ENCODE results near the gene RIOX2. TPM values are rescaled to one million over a fixed set of nuclear protein-coding genes. Genes with fewer than 3 reads are reported as not detected.

RIOX2 gene
- total RNA-seq, 2 experiments from 2014 or later, result 47.9 to 82.1 TPM

DNA sequence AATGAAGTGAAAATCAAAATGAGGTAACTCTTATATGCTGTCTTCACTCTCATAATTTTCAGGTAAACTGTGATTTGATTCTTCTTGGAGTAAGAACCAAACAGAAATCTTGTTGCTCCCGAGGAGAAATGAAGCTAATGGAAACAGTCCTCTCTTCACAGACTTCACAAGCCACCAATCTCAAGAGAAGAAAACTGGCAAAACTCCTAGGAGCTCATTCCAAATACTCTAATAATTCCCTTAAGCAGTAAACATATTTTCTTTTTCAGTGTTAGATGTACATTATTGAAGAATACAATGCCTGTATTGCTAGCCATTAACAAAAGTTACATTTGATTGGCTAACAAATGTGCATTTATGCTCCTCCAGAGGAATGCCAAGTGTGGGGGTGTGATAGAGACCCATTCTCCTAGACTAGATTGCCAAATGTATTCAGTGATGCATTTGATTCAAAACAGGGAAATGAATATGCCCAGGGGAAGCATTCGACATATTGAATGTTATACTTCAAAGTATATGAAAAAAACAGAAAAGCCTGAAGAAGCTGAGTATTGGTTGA lies 11.8 kb upstream of the RIOX2 start:
- ATAC-seq, result no peak
- Mint-ChIP-seq H3K27ac (no peak overlapping the region), H3K36me3 (peaks cover 28% of the 10 kb centered on the region), H3K4me3 (no peak overlapping the region), H3K4me1 (peaks cover 45% of the 10 kb centered on the region), H3K9me3 (ENCODE audit: low read depth) (peaks cover 5% of the 10 kb centered on the region), H3K27me3 (peaks cover 3% of the 10 kb centered on the region)
- CTCF ChIA-PET, result interaction anchor here (1.3 to 1.4 kb wide), 2 partner anchors 13 to 163 kb away, joined by 3 to 5 read pairs; no protein-coding TSS in a partner anchor
- no peak for DNase-seq

DNA sequence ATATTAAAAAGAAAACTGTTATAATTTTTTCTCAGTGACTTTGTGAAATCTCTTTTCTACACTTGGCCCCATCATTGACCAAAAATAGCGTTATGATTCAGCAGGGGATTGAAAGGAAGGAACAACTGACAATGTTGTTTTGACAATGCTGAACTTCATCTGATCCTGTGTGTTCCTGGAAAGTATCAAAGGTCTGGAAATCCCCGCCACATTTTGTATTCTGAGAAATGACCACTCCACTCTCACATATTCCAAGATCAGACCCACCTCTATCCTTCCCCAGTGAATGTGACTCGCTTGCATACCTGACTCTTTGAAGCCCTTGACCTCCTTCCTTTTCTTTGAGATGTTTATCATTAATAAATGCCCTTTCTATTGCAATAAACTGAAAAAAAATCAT lies 9.7 kb upstream of the RIOX2 start:
- DNase-seq, result peak; percentile 53
- CTCF ChIA-PET, result no interaction called here
- peaks cover 17% of the 10 kb centered on the region for H3K36me3 Mint-ChIP-seq
- H3K27me3 Mint-ChIP-seq, result peaks cover 3% of the 10 kb centered on the region
- peak overlapping the region; percentile 81 for H3K27ac Mint-ChIP-seq
- H3K4me3 Mint-ChIP-seq, result peak overlapping the region; percentile 10
- H3K4me1 Mint-ChIP-seq, result peaks cover 49% of the 10 kb centered on the region
- ATAC-seq, result peak; percentile 79
- no peaks in the 10 kb centered on the region for H3K9me3 Mint-ChIP-seq (ENCODE audit: low read depth)

DNA sequence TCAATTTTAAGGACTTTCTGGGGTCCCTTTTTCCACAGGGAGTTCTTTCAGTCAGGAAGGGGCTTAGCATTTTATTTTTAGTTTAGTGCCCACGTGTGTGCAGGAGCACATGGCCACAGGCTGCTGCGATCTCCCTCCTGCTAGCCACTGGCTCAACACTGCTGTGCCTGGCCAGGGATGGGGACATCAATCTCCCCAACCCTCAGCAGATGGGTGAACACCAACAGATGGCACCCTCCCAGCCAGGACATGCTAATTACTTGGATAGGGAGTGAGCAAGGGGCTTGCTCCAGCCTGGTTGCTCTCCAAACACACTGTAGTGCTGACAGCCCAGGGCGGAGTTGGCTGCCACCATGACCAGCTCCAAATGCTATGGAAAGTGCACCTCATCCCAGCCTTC lies 7.4 kb upstream of the RIOX2 start:
- peaks cover 66% of the 10 kb centered on the region for H3K4me1 Mint-ChIP-seq
- CTCF ChIA-PET, result no interaction called here
- no peak overlapping the region for H3K4me3 Mint-ChIP-seq
- H3K36me3 Mint-ChIP-seq, result peaks cover 11% of the 10 kb centered on the region
- no peak for DNase-seq
- H3K9me3 Mint-ChIP-seq (ENCODE audit: low read depth), result no peaks in the 10 kb centered on the region
- no peak for ATAC-seq
- no peaks in the 10 kb centered on the region for H3K27me3 Mint-ChIP-seq
- H3K27ac Mint-ChIP-seq, result no peak overlapping the region

DNA sequence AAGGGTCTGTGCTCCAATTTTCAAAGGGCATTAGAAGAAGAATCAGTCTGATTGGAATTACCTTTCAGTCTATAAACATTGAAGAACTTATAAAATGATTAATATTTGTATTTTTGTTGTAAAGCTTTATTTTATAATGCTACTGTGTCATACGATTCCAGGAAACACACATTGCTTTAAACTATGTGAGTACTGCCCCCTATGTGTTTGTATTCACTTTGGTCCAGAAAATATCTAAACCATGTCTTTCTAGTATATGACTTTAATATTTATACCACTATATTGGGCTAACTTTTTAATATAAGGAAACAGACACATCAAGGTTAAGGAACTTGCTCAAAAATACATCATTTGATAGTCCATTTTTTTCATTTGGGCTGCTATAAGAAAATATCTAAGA lies 3.2 kb upstream of the RIOX2 start:
- Mint-ChIP-seq H3K36me3 (peaks cover 9% of the 10 kb centered on the region), H3K4me1 (peaks cover 70% of the 10 kb centered on the region), H3K9me3 (ENCODE audit: low read depth) (no peaks in the 10 kb centered on the region), H3K27ac (peak overlapping the region; percentile 80), H3K27me3 (no peaks in the 10 kb centered on the region), H3K4me3 (no peak overlapping the region)
- ATAC-seq (no peak), DNase-seq (no peak)
- CTCF ChIA-PET, result interaction anchor here (1.0 to 1.5 kb wide), 2 partner anchors 47 to 155 kb away, joined by 3 read pairs; no protein-coding TSS in a partner anchor

DNA sequence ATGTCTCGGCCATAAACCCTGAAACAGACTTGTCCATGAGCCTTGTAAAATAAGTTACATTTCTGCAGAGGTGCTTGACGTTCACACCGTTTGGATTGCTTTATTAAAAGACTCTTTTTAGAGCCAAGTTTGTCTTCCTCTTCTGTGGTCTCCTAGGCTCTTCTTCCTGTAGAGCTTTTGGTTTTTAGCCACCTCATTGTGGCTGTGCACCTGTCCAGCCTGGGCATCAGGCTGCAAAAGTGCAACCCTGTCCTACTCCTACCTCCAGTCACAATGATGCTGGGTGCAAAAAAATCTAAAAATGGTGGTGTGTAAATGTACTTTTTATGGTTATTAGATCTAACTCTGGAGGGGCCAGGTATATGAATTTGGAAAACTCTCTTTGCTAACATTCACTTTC lies 2.8 kb upstream of the RIOX2 start:
- CTCF ChIA-PET, result interaction anchor here (1.0 to 1.5 kb wide), 2 partner anchors 47 to 155 kb away, joined by 3 read pairs; no protein-coding TSS in a partner anchor
- Mint-ChIP-seq H3K9me3 (ENCODE audit: low read depth) (no peaks in the 10 kb centered on the region), H3K36me3 (peaks cover 8% of the 10 kb centered on the region), H3K4me3 (peak overlapping the region; percentile 31), H3K27ac (peak overlapping the region; percentile 80), H3K4me1 (peaks cover 70% of the 10 kb centered on the region), H3K27me3 (no peaks in the 10 kb centered on the region)
- DNase-seq (no peak), ATAC-seq (no peak)

DNA sequence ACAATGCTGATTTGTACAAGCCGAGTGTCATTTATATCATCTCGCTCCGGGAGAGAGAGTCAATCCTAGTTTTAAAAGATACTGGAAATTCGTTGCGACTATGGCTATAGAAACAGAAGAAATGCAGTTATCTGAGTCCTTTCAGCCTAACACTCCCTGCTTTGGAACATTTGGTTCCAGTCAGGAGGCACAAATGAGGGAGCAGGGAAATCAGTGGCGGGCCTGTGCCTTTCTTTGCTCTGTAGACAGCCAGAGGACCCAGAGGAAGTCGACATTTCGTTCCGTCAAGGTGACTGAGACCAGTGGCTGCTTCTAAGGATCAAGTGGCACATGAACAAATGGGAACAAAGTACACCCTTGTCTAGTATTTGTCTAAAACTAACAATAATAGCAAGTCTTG lies 745 bp upstream of the RIOX2 start:
- Mint-ChIP-seq H3K4me3 (peak overlapping the region; percentile 68), H3K27me3 (no peaks in the 10 kb centered on the region), H3K27ac (peak overlapping the region; percentile 65), H3K36me3 (peaks cover 11% of the 10 kb centered on the region), H3K4me1 (peaks cover 79% of the 10 kb centered on the region), H3K9me3 (ENCODE audit: low read depth) (no peaks in the 10 kb centered on the region)
- CTCF ChIA-PET, result no interaction called here
- DNase-seq (no peak), ATAC-seq (no peak)

DNA sequence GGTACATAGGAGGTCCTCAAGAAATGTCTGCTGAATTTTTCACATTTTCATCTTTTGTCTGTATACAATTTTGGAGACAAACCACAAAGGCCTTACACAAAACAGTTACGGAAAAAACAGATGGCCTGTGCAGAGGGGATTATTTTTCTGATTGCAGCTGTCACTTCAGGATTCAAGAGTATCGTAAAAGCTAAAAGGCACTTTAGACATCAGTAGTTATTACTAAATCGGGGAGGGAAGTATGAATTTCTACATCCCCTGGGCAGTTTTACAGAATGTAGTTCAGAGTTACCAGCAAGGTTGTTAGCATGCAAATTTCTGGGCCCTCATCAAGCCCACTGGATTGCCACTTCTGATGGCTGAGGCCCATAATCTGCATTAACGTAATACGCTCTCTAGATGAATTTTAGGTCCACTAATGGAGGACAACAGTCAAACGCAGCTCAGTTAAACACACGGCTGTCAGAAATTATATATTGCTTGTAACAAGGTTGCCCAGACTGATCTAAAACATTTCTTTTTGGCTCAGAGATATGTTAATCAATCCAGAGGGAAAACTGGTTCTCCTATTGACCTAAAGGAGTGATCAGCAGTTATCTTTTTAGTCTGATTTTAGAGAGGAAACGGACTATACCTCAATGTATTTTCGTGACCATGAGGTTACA lies 1.1 kb downstream of the RIOX2 start:
- peaks cover 89% of the 10 kb centered on the region for H3K4me1 Mint-ChIP-seq
- H3K36me3 Mint-ChIP-seq, result peaks cover 24% of the 10 kb centered on the region
- H3K9me3 Mint-ChIP-seq (ENCODE audit: low read depth), result no peaks in the 10 kb centered on the region
- H3K4me3 Mint-ChIP-seq, result peak overlapping the region; percentile 96
- DNase-seq (no peak), ATAC-seq (no peak)
- H3K27me3 Mint-ChIP-seq, result no peaks in the 10 kb centered on the region
- peak overlapping the region; percentile 91 for H3K27ac Mint-ChIP-seq
- CTCF ChIA-PET, result interaction anchor here (0.7 to 2.1 kb wide), 8 partner anchors 13 to 150 kb away, joined by 3 to 7 read pairs (median 4); partner anchors contain the start of gene CRYBG3

DNA sequence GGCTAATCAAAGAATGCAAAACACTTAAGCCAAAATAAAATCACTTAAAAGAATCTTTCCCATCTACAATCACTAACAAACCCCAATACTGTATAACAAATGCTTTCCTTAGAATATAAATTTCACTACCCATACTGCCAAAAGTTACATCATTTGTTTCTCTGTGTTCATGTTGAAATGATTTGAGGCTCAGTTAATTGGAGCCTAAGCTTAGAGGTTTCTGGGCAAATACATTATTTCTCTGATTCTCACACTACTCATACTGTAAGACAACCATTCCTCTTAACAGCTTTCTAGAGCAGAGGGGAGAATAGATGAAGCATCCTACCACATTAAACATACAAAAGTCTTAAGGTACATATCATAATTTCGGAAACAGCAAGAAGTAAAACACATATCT lies 2.1 kb downstream of the RIOX2 start:
- no peak for DNase-seq
- no peak for ATAC-seq
- Mint-ChIP-seq H3K9me3 (ENCODE audit: low read depth) (no peaks in the 10 kb centered on the region), H3K4me3 (peak overlapping the region; percentile 96), H3K27ac (peak overlapping the region; percentile 91), H3K36me3 (peaks cover 32% of the 10 kb centered on the region), H3K4me1 (peaks cover 88% of the 10 kb centered on the region), H3K27me3 (no peaks in the 10 kb centered on the region)
- CTCF ChIA-PET, result interaction anchor here (0.7 to 2.1 kb wide), 7 partner anchors 9 to 149 kb away, joined by 3 to 7 read pairs (median 4); partner anchors contain the start of gene CRYBG3

DNA sequence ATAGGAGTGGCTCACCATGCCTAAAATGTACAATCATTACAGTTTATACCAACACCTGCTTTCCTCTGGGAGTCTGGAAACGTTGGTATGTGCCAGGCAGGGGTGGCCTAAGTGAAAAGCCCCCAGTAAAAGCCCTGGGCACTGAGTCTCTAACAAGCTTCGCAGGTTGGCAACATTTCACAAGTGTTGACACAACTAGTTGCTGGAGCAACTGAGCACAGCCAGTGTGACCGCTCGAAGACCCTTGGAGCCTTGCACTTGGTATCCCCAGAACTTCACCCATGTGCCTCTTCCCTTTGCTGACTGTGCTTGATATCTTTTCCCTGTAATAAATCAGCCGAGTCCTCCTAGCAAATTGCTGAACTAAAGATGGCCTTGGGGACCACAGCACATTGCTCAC lies 2.7 kb downstream of the RIOX2 start:
- Mint-ChIP-seq H3K9me3 (ENCODE audit: low read depth) (no peaks in the 10 kb centered on the region), H3K4me1 (peaks cover 86% of the 10 kb centered on the region), H3K27me3 (no peaks in the 10 kb centered on the region), H3K36me3 (peaks cover 36% of the 10 kb centered on the region), H3K4me3 (peak overlapping the region; percentile 96), H3K27ac (peak overlapping the region; percentile 91)
- CTCF ChIA-PET, result interaction anchor here (1.0 to 3.2 kb wide), 9 partner anchors 11 to 148 kb away, joined by 3 to 22 read pairs (median 3); partner anchors contain the start of gene CRYBG3
- ATAC-seq (no peak), DNase-seq (no peak)

DNA sequence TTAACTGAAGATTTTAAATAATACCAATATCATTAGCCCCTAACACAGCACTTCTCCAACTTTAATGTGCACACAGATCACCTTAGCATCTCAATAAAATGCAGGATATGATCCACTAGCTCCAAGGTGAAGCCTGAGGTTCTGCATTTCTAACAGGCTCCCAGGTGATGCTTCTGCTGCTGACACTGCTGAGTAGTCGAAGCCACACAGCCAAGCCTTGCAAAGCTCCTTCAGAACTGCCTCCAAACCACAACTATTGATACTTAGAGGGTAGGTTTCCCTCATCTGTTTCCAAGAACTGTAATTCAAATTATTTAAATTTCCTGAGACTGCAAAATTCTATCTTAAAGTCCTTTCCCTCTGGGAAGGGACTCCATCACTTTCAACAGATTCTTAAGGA lies 3.9 kb downstream of the RIOX2 start:
- Mint-ChIP-seq H3K36me3 (peaks cover 43% of the 10 kb centered on the region), H3K27me3 (no peaks in the 10 kb centered on the region), H3K9me3 (ENCODE audit: low read depth) (no peaks in the 10 kb centered on the region), H3K4me3 (peak overlapping the region; percentile 96), H3K4me1 (peaks cover 84% of the 10 kb centered on the region), H3K27ac (peak overlapping the region; percentile 73)
- DNase-seq, result peak; percentile 64
- no peak for ATAC-seq
- CTCF ChIA-PET, result interaction anchor here (0.7 to 3.2 kb wide), 12 partner anchors 10 to 625 kb away, joined by 3 to 22 read pairs (median 3); partner anchors contain the start of genes CPOX and CRYBG3

DNA sequence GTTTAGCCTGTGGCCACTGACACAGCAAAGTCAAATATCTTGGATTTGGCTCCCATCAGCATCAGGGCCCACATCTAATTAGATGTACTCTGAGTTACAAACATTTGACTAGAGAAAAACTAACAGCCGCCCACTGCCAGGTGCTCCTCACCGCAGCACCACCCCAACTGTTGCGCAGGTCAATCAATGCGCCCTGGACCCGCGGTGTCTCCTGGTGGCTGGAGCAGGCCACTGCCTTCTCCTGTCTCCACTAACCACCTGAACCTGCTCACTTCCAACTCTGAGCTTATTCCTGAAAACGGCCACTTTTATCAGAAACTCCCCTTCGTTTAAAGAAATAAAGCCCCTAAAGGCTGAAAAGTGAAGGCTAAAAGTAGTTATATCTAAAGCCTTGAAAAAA lies 4.3 kb downstream of the RIOX2 start:
- Mint-ChIP-seq H3K27me3 (no peaks in the 10 kb centered on the region), H3K27ac (peak overlapping the region; percentile 73), H3K4me1 (peaks cover 81% of the 10 kb centered on the region), H3K36me3 (peaks cover 41% of the 10 kb centered on the region), H3K9me3 (ENCODE audit: low read depth) (no peaks in the 10 kb centered on the region), H3K4me3 (peak overlapping the region; percentile 96)
- DNase-seq, result no peak
- CTCF ChIA-PET, result interaction anchor here (0.8 to 3.2 kb wide), 7 partner anchors 9 to 625 kb away, joined by 3 to 22 read pairs (median 3); partner anchors contain the start of genes CPOX and CRYBG3
- no peak for ATAC-seq

DNA sequence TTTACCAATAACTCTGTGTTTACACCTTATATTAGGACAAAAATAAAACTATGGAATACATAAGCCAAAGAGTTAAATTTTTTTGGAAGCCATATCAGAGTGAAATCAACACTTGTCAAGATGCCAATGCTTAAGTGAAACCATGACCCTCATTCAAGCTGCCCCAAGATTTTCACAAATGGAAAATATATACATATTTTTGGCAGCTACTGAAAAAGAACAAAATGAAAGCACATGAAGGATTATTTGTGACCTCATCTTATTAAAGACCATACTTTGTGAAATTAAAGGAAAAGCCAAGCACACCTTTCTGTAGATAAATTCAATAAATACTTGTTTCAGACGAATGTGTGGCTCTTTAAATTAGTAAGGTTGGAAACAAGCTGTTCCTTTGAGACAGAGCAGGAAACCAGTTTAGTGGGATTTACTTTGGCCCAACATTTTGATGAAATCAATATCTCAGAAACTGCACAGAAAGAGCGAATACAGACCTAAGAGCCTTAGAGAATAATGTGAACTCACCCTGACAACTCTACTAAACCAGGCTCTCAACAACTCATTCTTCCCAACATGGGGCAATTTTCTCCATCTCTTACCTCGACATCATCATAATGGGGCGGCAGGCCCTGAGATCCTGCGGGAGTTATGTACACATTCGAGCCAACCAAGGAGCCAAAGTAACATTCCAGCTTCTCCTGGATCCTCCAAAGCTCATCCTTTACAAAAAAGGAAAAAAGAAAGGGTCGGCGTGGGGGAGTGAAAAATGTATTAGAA lies 11.1 kb downstream of the RIOX2 start:
- no peaks in the 10 kb centered on the region for H3K27me3 Mint-ChIP-seq
- peaks cover 58% of the 10 kb centered on the region for H3K36me3 Mint-ChIP-seq
- ATAC-seq (no peak), DNase-seq (no peak)
- no peaks in the 10 kb centered on the region for H3K9me3 Mint-ChIP-seq (ENCODE audit: low read depth)
- no peak overlapping the region for H3K4me3 Mint-ChIP-seq
- peaks cover 39% of the 10 kb centered on the region for H3K4me1 Mint-ChIP-seq
- no peak overlapping the region for H3K27ac Mint-ChIP-seq
- CTCF ChIA-PET, result interaction anchor here (0.8 to 1.3 kb wide), 2 partner anchors 9 to 19 kb away, joined by 3 read pairs; no protein-coding TSS in a partner anchor

DNA sequence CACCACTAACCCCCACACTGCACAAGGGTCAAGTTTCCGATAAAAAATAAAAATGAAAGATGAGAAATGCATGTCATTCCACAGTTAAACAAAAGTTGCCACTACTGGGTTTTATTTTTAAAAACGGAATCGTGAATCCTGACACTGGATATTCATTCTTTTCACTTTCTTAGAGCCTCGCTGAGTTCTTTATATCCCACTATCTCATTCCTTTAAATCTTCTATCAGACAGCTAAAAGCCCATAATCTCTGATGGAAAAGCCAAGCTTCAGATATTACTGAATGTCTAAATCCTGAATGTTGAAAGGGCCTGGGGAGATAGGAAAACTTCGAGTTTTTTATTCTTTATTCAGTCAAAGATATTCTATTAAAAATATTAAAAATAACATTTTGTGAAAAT lies 11.7 kb downstream of the RIOX2 start:
- DNase-seq (no peak), ATAC-seq (no peak)
- Mint-ChIP-seq H3K27me3 (no peaks in the 10 kb centered on the region), H3K9me3 (ENCODE audit: low read depth) (no peaks in the 10 kb centered on the region), H3K27ac (no peak overlapping the region), H3K36me3 (peaks cover 57% of the 10 kb centered on the region), H3K4me3 (no peak overlapping the region), H3K4me1 (peaks cover 33% of the 10 kb centered on the region)
- CTCF ChIA-PET, result interaction anchor here (0.8 to 1.3 kb wide), 2 partner anchors 10 to 18 kb away, joined by 3 read pairs; no protein-coding TSS in a partner anchor

All from activated CD8-positive, alpha-beta memory T cell treated with anti-CD3 and anti-CD28 coated beads, Interleukin-2, amount 10 ng/mL, durations not matched to agents 7 days and 5 days (primary cell).